GM21737 (cell line): Measurements from ENCODE around the gene GNB3.
A peak's percentile ranks its signal among the peaks of the same experiment; 100 is the strongest.
"Not testable (repeated sequence)": the region's sequence is repeated elsewhere in the genome, so short reads cannot be mapped to it uniquely, and the experiment has no call there.

Experiments
- ATAC-seq: cut with Tn5 transposase; IDR thresholded peaks from one replicate; pipeline ENCODE4 v1.9.1; 2021; ENCODE audit warnings: mild to moderate bottlenecking, moderate library complexity; ENCODE audit not compliant: unreplicated experiment

The GNB3 gene

DNA sequence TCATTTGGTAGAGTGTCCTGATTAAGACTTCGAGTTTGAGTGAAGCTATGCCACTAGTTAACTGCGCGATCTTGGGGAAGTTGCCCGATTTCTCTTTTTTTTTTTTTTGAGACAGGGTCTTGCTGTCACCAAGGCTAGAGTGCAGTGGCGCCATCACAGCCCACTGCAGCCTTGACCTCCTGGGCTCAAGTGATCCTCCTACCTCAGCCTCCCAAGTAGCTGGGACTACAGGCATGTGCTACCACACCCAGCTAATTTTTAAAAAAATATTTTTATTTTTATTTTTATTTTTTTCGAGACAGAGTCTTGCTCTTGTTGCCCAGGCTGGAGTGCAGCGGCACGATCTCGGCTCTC lies 33.3 kb downstream of the GNB3 start:
- ATAC-seq, result not testable (repeated sequence)

DNA sequence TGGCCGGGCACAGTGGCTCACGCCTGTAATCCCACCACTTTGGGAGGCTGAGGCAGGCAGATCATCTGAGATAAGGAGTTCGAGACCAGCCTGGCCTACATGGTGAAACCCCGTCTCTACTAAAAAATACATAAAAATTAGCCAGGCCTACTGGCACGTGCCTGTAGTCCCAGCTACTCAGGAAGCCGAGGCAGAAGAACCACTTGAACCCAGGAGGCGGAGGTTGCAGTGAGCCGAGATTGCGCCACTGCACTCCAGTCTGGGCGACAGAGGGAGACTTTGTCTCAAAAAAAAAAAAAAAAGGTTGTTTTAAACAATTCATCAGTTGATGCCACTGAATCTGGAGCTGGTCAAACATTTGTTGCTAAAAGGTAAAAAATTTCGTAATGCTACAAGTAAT lies 39.1 kb downstream of the GNB3 start:
- ATAC-seq, result not testable (repeated sequence)

DNA sequence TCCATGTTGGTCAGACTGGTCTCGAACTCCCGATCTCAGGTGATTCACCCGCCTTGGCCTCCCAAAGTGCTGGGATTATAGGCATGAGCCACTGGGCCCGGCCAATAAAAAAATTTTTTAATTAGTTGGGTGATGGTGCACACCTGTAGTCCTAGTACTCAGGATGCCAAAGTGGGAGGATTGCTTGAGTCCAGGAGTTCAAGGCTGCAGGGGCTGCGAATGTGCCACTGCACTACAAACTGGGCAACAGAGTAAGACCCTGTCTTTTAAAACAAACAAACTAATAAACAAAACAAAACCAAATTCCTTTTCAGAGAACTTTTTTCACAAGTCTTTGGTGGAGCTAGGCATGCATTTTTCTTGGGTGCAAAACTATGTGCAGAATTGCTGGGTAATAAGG lies 42.5 kb downstream of the GNB3 start:
- no peak for ATAC-seq

DNA sequence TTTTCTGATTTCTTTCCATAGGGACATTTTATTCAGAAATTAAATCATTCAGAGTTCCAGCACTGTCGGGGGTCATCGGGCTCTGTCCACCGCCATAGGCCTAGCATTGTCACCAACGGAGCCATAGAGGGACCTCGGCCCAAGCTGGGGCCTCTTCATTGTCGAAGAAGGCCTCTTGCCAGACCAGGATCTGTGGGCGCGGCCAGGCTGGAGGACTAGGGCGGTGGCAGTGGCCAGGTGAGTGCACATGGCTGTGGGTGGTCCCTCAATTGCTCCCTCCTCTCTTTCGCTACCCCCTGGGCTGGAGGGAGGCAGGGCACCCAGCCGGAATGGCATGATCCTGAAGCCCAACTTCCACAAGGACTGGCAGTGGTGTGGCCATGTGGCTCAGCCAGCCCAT lies 43.0 kb downstream of the GNB3 start:
- no peak for ATAC-seq

DNA sequence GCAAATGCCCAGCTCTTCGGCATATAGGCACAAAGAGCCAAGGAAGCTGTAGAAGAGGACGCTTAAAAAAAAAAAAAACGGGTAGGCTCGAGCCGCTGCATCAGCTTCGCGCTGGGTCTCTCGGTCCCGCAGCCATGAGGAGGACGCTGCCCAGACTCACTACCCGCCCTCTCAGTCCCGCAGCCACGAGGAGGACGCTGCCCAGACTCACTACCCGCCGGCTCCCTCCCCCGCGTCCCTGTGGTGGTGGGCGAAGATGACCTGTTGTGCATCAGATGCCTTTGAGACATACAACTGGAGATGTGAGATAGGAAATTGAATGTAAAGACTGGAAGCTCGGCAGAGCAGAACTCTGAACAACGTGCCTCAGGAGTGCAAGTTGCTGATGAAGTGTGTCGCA lies 43.8 kb downstream of the GNB3 start:
- ATAC-seq, result no peak

- ATAC-seq, result not testable (repeated sequence)
Observed at GRCh38 chr12:6886206-6886999, 45.7 kb downstream of the GNB3 start.

GRCh38 chr12:6887460-6887859 lies 46.7 kb downstream of the GNB3 start:
- no peak for ATAC-seq

GRCh38 chr12:6888360-6888759 lies 47.6 kb downstream of the GNB3 start:
- ATAC-seq, result no peak

- not testable (repeated sequence) for ATAC-seq
Observed at GRCh38 chr12:6888794-6889193, 48.1 kb downstream of the GNB3 start.

DNA sequence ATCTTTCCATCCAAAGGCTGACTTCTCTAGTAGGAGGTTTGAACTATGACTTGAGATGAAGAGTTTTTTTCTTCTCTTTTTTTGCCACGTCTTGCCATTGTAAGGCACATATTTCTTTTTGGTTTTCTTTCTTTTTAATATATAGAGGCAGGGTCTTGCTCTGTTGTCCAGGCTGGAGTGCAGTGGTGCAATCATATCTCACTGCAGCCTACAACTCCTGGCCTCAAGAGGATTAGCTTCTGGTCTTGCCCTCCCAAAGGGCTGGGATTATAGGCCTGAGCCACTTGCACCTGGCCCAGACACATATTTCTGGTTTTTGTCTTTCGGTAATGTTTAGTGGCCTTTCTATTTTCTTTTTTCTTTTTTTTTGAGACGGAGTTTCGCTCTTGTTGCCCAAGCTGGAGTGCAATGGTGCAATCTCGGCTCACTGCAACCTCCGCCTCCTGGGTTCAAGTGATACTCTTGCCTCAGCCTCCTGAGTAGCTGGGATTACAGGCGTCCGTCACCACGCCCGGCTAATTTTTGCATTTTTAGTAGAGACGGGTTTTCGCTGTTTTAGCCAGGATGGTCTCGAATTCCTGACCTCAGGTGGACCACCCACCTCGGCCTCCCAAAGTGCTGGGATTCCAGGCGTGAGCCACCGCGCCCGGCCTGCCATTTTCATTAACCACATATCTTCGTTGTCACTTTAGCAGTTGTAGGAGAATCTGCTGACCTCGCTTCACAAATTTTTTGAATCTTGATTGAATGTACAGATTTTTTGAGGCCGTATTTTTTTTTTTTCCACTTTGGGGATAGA lies 49.2 kb downstream of the GNB3 start:
- not testable (repeated sequence) for ATAC-seq

DNA sequence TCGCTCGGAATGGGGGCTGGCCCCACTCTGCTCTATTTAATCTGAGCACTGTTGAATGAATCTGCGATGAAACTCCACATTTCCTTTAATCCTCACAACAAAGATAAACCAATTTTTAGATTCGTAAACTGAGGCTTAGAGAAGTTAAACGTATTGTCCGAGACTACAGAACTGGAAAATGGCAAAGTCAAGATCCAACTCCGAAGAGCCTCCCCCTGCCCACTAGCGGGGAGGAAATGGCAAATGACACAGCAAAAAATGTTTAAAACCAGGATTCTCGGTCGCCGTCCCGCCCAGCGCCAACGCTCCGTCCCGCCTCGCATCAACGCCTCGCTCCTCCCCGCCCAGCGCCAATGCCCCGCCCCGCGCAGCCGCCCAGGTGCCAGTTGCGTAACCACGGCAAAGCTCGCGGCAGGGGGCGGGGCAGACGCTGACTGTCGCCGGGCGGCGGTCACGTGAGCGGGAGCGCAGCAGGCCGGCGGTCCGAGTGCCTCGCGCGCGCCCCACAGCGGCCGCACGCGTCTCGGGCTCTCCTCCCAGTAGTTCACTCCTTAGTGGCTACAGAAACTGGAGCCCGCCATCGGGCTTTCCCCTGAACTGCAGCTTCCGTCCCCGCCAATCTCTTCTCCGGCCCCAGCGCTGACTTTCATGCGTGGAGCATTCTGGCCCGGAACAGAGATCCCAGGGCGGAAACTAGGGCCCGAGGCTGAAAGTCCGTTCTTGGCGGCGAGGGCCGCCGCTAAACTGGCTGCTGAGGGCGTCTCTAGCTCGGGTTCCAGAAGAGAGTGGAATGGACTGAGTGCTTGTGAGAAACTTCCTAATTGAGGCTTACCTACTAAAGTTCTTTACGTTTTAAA lies 50.3 kb downstream of the GNB3 start:
- peak; percentile 92 for ATAC-seq

GRCh38 chr12:6891646-6892001 lies 50.9 kb downstream of the GNB3 start:
- no peak for ATAC-seq

GRCh38 chr12:6892683-6893082 lies 52.0 kb downstream of the GNB3 start:
- not testable (repeated sequence) for ATAC-seq

DNA sequence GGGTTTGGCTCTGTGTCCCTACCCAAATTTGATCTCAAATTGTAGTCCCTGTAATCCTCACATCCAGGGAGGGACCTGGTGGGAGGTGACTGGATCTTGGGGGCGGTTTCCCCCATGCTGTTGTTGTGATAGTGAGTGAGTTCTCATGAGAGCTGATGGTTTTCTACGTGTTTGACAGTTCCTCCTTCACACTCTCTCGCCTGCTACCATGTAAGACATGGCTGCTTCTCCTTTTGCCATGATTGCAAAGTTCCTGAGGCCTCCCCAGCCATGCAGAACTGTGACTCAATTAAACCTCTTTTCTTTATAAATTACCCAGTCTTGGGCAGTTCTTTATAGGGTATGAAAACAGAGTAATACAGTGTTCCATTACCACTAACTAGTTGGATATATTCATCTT lies 53.6 kb downstream of the GNB3 start:
- no peak for ATAC-seq
